Astrocyte (in vitro differentiated cells and primary cell): ENCODE data around the gene SFSWAP. TPM values are rescaled to one million over a fixed set of nuclear protein-coding genes. Genes with fewer than 3 reads are reported as not detected.
"Not testable (repeated sequence)": the region's sequence is repeated elsewhere in the genome, so short reads cannot be mapped to it uniquely, and the experiment has no call there.

Experiments used
- DNase-seq: peaks from one replicate; pipeline ENCODE4 v3.0.0-alpha.2; 2010; ENCODE audit warnings: low read depth
- FAIRE-seq: peaks from 2 replicates; lab custom pipeline; 2011; peaks lifted over from hg19 to GRCh38; lab: Jason Lieb, UNC
- H2AFZ ChIP-seq: 2 replicates; pipeline ENCODE4 v1.6.0; 2012; ENCODE audit warnings: low read depth, low read length, inconsistent platforms
- H3K27ac ChIP-seq: 2 replicates; pipeline ENCODE4 v1.5.1; 2011; ENCODE audit warnings: low read depth, low read length, inconsistent platforms
- H3K27me3 ChIP-seq: 2 replicates; pipeline ENCODE4 v1.6.0; 2011; ENCODE audit warnings: low read length, inconsistent platforms; ENCODE audit not compliant: insufficient read depth
- H3K36me3 ChIP-seq: 2 replicates; pipeline ENCODE4 v1.5.1; 2011; ENCODE audit warnings: low read length, inconsistent platforms; ENCODE audit not compliant: insufficient read depth
- H3K4me1 ChIP-seq: 2 replicates; pipeline ENCODE4 v1.5.1; 2011; ENCODE audit warnings: low read length, inconsistent platforms; ENCODE audit not compliant: insufficient read depth
- H3K4me2 ChIP-seq: 2 replicates; pipeline ENCODE4 v1.6.0; 2012; ENCODE audit warnings: low read length, inconsistent platforms
- H3K4me3 ChIP-seq: 2 replicates; pipeline ENCODE4 v1.5.1; 2011; ENCODE audit warnings: low read depth, mild to moderate bottlenecking, low read length, inconsistent platforms; ENCODE audit not compliant: insufficient read depth
- H3K79me2 ChIP-seq: 2 replicates; pipeline ENCODE4 v1.6.0; 2012; ENCODE audit warnings: mild to moderate bottlenecking, low read length, inconsistent platforms; ENCODE audit not compliant: insufficient read depth
- H3K9ac ChIP-seq: 2 replicates; pipeline ENCODE4 v1.6.0; 2012; ENCODE audit warnings: mild to moderate bottlenecking, low read length, inconsistent platforms
- H3K9me3 ChIP-seq: 2 replicates; pipeline ENCODE4 v1.5.1; 2012; ENCODE audit warnings: low read depth, mild to moderate bottlenecking, low read length, inconsistent platforms; ENCODE audit not compliant: insufficient read depth
- H4K20me1 ChIP-seq: 2 replicates; pipeline ENCODE4 v1.6.0; 2012; ENCODE audit warnings: low read length, inconsistent platforms; ENCODE audit not compliant: insufficient read depth
- H3K27ac Mint-ChIP-seq: one replicate; pipeline ENCODE4 v1.8.0; 2021; ENCODE audit warnings: mild to moderate bottlenecking, mixed read lengths; ENCODE audit not compliant: unreplicated experiment
- H3K27me3 Mint-ChIP-seq: one replicate; pipeline ENCODE4 v1.8.0; 2021; ENCODE audit warnings: low read depth, mixed read lengths; ENCODE audit not compliant: unreplicated experiment
- H3K36me3 Mint-ChIP-seq: one replicate; pipeline ENCODE4 v1.8.0; 2021; ENCODE audit warnings: low read depth, mixed read lengths; ENCODE audit not compliant: unreplicated experiment
- H3K4me1 Mint-ChIP-seq: one replicate; pipeline ENCODE4 v1.8.0; 2021; ENCODE audit warnings: low read depth, mixed read lengths; ENCODE audit not compliant: unreplicated experiment
- H3K4me3 Mint-ChIP-seq: one replicate; pipeline ENCODE4 v1.8.0; 2021; ENCODE audit warnings: mild to moderate bottlenecking, moderate library complexity, mixed read lengths; ENCODE audit not compliant: unreplicated experiment
- H3K9me3 Mint-ChIP-seq: one replicate; pipeline ENCODE4 v1.8.0; 2021; ENCODE audit warnings: mild to moderate bottlenecking, mixed read lengths; ENCODE audit not compliant: unreplicated experiment
- EZH2 ChIP-seq: IDR thresholded peaks from 2 replicates; pipeline ENCODE4 v1.6.1; 2012; ENCODE audit warnings: mild to moderate bottlenecking, low read length, inconsistent platforms; ENCODE audit not compliant: insufficient read depth
- total RNA-seq: library from RNA; stranded (reverse); gene quantifications from 2 replicates; pipeline ENCODE4 v1.2.1, GENCODE V29; 2021
- TF ChIP-seq, protein P1 (sequence below): IDR thresholded peaks from 2 replicates; pipeline ENCODE4 v1.5.1; 2011; ENCODE audit warnings: low read depth, mild to moderate bottlenecking, inconsistent platforms, low read length, moderate library complexity; ENCODE audit not compliant: insufficient read depth

The SFSWAP gene
- total RNA-seq, 1 donor from 2014 or later = 35.7 TPM

DNA sequence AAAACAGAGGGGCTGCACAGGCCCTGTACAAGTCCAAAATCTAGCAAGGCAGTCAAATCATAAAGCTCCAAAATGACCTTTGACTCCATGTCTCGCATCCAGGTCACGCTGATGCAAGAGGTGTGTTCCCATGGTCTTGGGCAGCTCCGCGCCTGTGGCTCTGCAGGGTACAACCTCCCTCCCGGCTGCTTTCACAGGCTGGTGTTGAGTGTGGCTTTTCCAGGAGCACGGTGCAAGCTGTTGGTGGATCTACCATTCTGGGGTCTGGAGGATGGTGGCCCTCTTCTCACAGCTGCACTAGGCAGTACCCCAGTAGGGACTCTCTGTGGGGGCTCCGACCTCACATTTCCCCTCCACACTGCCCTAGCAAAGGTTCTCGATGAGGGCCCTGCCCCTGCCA, 32.5 kb downstream of the SFSWAP start:
- not testable (repeated sequence) for H3K27ac ChIP-seq, H3K4me3 Mint-ChIP-seq, H2AFZ ChIP-seq, DNase-seq, H3K4me3 ChIP-seq, H3K27me3 ChIP-seq, H3K4me1 ChIP-seq, FAIRE-seq, H3K9ac ChIP-seq, H3K27me3 Mint-ChIP-seq, H3K9me3 ChIP-seq, H3K4me2 ChIP-seq, H3K27ac Mint-ChIP-seq
- Mint-ChIP-seq H3K36me3 (peaks cover 44% of the 10 kb centered on the region), H3K9me3 (peaks cover 23% of the 10 kb centered on the region), H3K4me1 (peaks cover 11% of the 10 kb centered on the region)
- Histone ChIP-seq H3K36me3 (peaks cover 42% of the 10 kb centered on the region), H3K79me2 (peaks cover 14% of the 10 kb centered on the region), H4K20me1 (peaks cover 18% of the 10 kb centered on the region)

DNA sequence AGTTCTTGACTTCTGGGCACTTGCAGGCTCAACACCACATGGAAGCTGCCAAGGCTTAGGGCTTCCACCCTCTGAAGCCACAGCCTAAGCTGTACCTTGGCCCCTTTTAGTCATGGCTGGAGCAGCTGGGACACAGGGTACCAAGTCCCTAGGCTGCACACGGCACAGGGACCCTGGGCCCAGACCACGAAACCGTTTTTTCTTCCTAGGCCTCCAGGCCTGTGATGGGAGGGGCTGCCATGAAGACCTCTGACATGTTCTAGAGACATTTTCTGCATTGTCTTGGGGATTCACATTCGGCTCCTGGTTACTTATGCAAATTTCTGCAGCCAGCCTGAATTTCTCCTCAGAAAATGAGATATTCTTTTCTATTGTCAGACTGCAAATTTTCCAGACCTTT, 33.0 kb downstream of the SFSWAP start:
- not testable (repeated sequence) for H3K9ac ChIP-seq, DNase-seq, H3K4me3 ChIP-seq, FAIRE-seq, H3K4me2 ChIP-seq, H3K4me3 Mint-ChIP-seq, H3K27me3 ChIP-seq, H2AFZ ChIP-seq, H3K27me3 Mint-ChIP-seq, H3K27ac Mint-ChIP-seq, H3K4me1 ChIP-seq, H3K9me3 ChIP-seq, H3K4me1 Mint-ChIP-seq, H3K27ac ChIP-seq
- Mint-ChIP-seq H3K36me3 (peaks cover 46% of the 10 kb centered on the region), H3K9me3 (peaks cover 23% of the 10 kb centered on the region)
- Histone ChIP-seq H4K20me1 (peaks cover 18% of the 10 kb centered on the region), H3K79me2 (peaks cover 17% of the 10 kb centered on the region), H3K36me3 (peaks cover 42% of the 10 kb centered on the region)

DNA sequence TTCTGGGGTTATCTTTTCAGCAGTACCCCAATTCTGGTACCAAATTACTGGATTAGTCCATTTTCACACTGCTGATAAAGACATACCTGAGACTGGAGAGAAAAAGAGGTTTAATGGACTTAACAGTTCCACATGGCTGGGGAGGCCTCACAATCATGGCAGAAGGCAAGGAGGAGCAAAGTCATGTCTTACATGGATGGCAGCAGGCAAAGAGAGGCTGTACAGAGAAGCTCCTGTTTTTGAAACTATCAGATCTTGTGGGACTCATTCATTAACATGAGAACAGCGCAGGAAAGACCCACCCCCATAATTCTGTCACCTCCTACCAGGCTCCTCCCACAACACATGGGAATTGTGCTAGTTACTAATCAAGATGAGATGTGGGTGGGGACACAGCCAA, 33.8 kb downstream of the SFSWAP start:
- Histone ChIP-seq H3K36me3 (peaks cover 42% of the 10 kb centered on the region), H3K79me2 (peaks cover 16% of the 10 kb centered on the region), H4K20me1 (peaks cover 18% of the 10 kb centered on the region)
- H3K27me3 Mint-ChIP-seq, H2AFZ ChIP-seq, H3K27ac Mint-ChIP-seq, H3K27me3 ChIP-seq, H3K4me1 Mint-ChIP-seq, H3K27ac ChIP-seq, H3K9ac ChIP-seq, H3K4me2 ChIP-seq, H3K4me1 ChIP-seq, H3K9me3 ChIP-seq, H3K4me3 ChIP-seq, FAIRE-seq, H3K4me3 Mint-ChIP-seq: not testable (repeated sequence)
- Mint-ChIP-seq H3K36me3 (peaks cover 49% of the 10 kb centered on the region), H3K9me3 (peaks cover 23% of the 10 kb centered on the region)
- peak; percentile 11 for DNase-seq

DNA sequence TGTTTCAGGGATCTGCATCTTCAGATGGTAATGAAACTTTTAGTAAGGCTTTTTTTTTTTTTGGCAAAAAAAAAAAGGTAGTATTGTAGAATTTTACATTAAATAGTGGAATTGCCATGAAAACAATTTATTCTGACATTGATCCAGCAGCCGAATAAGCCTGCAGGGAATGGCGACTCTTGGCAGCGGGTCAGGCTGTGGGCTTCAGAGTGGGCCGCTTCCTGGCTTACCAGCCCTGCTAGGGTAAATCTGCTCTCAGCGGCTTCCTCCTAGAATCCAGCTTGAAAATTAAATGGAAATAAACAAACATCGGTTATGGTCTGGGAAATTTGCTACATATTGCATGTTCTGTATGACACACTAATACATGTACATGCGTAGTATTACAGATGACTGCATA, 34.8 kb downstream of the SFSWAP start:
- H3K36me3 Mint-ChIP-seq = peaks cover 47% of the 10 kb centered on the region
- FAIRE-seq = no peak
- H3K36me3 ChIP-seq = peaks cover 33% of the 10 kb centered on the region

More for the DNA sequence above, 34.8 kb downstream of the SFSWAP start:
- Histone ChIP-seq H3K4me3 (no peak overlapping the region), H2AFZ (no peak overlapping the region), H3K4me2 (no peak overlapping the region), H3K27ac (no peak overlapping the region), H3K9ac (no peak overlapping the region), H3K4me1 (peaks cover 7% of the 10 kb centered on the region), H3K9me3 (no peaks in the 10 kb centered on the region), H3K79me2 (peaks cover 16% of the 10 kb centered on the region), H4K20me1 (peaks cover 24% of the 10 kb centered on the region), H3K27me3 (no peaks in the 10 kb centered on the region)
- Mint-ChIP-seq H3K4me3 (no peak overlapping the region), H3K27ac (no peak overlapping the region), H3K4me1 (peaks cover 10% of the 10 kb centered on the region), H3K27me3 (no peaks in the 10 kb centered on the region), H3K9me3 (peaks cover 23% of the 10 kb centered on the region)
- TF ChIP-seq EZH2 = no peak
- TF ChIP-seq, protein P1, sequence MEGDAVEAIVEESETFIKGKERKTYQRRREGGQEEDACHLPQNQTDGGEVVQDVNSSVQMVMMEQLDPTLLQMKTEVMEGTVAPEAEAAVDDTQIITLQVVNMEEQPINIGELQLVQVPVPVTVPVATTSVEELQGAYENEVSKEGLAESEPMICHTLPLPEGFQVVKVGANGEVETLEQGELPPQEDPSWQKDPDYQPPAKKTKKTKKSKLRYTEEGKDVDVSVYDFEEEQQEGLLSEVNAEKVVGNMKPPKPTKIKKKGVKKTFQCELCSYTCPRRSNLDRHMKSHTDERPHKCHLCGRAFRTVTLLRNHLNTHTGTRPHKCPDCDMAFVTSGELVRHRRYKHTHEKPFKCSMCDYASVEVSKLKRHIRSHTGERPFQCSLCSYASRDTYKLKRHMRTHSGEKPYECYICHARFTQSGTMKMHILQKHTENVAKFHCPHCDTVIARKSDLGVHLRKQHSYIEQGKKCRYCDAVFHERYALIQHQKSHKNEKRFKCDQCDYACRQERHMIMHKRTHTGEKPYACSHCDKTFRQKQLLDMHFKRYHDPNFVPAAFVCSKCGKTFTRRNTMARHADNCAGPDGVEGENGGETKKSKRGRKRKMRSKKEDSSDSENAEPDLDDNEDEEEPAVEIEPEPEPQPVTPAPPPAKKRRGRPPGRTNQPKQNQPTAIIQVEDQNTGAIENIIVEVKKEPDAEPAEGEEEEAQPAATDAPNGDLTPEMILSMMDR = no peak
- DNase-seq = no peak
